Tibial nerve (tissue), 4 donors: ENCODE measurements around the gene SLC26A11.

Experiments
- EP300 ChIP-seq, 2 donors: sonication (generic); formaldehyde crosslinking; IDR thresholded peaks; one replicate each; pipeline ENCODE4 v1.6.1; 2017; ENCODE audit warnings: antibody characterized with exemption in 2 of 2, mild to moderate bottlenecking in 1 of 2
- TF ChIP-seq, protein P1 (sequence below), 5 experiments: fragments of 200-600 bp in 3 of 5; fragments of 450-650 bp in 2 of 5; sonication (generic) in 3 of 5; IDR thresholded peaks; one replicate each; pipeline ENCODE4 v1.5.1; 2016 to 2019; ENCODE audit warnings: antibody characterized with exemption in 5 of 5, mild to moderate bottlenecking in 3 of 5, moderate library complexity in 2 of 5

DNA sequence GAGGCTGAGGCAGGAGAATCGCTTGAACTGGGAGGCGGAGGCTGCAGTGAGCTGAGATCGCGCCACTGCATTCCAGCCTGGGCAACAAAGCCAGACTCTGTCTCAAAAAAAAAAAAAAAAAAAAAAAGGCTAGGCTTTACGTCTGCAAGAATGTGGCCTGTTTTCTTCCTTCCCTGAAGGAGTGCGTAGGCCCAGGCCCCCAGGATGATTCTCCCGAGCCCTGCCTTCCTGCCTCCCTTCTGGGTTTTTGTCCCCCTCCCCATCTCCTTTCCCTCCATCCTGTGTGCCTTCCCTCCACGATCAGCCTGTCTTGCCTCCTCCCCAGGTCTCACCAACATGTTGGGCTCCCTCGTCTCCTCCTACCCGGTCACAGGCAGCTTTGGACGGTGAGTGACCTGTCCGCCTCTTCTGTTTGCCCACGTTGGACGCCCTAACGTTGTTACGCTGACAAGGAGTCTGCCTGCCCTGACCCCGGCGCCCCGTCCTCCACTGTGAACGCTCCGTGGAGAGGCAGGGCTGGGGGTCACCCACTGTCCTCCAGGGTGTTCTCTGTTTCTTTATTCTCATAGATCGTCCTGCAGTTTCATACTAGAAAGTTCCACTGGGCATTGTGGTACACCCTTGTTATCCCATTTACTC lies 24.8 kb downstream of the SLC26A11 start:
- no peak for TF ChIP-seq EP300 (IDR thresholded peaks at IDR 0.05)
- TF ChIP-seq, protein P1, sequence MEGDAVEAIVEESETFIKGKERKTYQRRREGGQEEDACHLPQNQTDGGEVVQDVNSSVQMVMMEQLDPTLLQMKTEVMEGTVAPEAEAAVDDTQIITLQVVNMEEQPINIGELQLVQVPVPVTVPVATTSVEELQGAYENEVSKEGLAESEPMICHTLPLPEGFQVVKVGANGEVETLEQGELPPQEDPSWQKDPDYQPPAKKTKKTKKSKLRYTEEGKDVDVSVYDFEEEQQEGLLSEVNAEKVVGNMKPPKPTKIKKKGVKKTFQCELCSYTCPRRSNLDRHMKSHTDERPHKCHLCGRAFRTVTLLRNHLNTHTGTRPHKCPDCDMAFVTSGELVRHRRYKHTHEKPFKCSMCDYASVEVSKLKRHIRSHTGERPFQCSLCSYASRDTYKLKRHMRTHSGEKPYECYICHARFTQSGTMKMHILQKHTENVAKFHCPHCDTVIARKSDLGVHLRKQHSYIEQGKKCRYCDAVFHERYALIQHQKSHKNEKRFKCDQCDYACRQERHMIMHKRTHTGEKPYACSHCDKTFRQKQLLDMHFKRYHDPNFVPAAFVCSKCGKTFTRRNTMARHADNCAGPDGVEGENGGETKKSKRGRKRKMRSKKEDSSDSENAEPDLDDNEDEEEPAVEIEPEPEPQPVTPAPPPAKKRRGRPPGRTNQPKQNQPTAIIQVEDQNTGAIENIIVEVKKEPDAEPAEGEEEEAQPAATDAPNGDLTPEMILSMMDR (IDR thresholded peaks at IDR 0.05) = no peak
